ENCODE measurements around the gene HAT1.

HAT1 gene

GRCh38 chr2:171913517-171913916 is 8.7 kb upstream of the HAT1 start:
- POLR2A ChIA-PET, result no interaction called here
- H3K4me3 ChIP-seq (ENCODE audit: control insufficient read depth in 1 of 7, extremely low read depth in 1 of 7, insufficient read depth in 4 of 7, low read depth in 2 of 7, low read length in 6 of 7), result no peak overlapping the region
- H3K27me3 ChIP-seq (replicated peaks in 2 of 5; ENCODE audit: control insufficient read depth in 4 of 5, insufficient read depth in 5 of 5, low read length in 4 of 5), result no peaks in the 10 kb centered on the region
- H3K4me1 ChIP-seq (ENCODE audit: control extremely low read depth in 1 of 4, control insufficient read depth in 4 of 4, insufficient read depth in 4 of 4, low read length in 3 of 4), result no peaks in the 10 kb centered on the region
- CTCF ChIA-PET, result interaction anchor here (0.8 to 1.5 kb wide), 3 partner anchors 8 to 18 kb away, joined by 3 to 4 read pairs (median 3); partner anchors contain the start of gene HAT1
- 100% methylated on average over 1 of the region's 3 CpGs for WGBS (ENCODE audit: insufficient coverage)
- no peaks in the 10 kb centered on the region for H3K36me3 ChIP-seq (ENCODE audit: control insufficient read depth in 4 of 4, insufficient read depth in 4 of 4, low read length in 3 of 4)
- no peak overlapping the region for H3K27ac ChIP-seq (ENCODE audit: insufficient read depth in 1 of 2, low read depth in 1 of 2, low read length in 2 of 2, poor library complexity in 1 of 2, severe bottlenecking in 2 of 2)
- peaks cover 0 to 2% (median 0%) of the 10 kb centered on the region in 5 experiments for H3K9me3 ChIP-seq (ENCODE audit: control extremely low read depth in 1 of 5, control insufficient read depth in 4 of 5, insufficient read depth in 2 of 5, low read depth in 1 of 5, low read length in 4 of 5)
- no peak for DNase-seq

- no peak for DNase-seq
- ChIA-PET POLR2A (no interaction called here), CTCF (no interaction called here)
- H3K27me3 ChIP-seq (replicated peaks in 2 of 5; ENCODE audit: control insufficient read depth in 4 of 5, insufficient read depth in 5 of 5, low read length in 4 of 5), result no peaks in the 10 kb centered on the region
- WGBS (ENCODE audit: insufficient coverage), result 100% methylated on average over 1 of the region's 2 CpGs
- H3K27ac ChIP-seq (ENCODE audit: insufficient read depth in 1 of 2, low read depth in 1 of 2, low read length in 2 of 2, poor library complexity in 1 of 2, severe bottlenecking in 2 of 2), result no peak overlapping the region
- H3K4me1 ChIP-seq (ENCODE audit: control extremely low read depth in 1 of 4, control insufficient read depth in 4 of 4, insufficient read depth in 4 of 4, low read length in 3 of 4), result peaks cover 11 to 24% (median 20%) of the 10 kb centered on the region in 4 experiments
- H3K4me3 ChIP-seq (ENCODE audit: control insufficient read depth in 1 of 7, extremely low read depth in 1 of 7, insufficient read depth in 4 of 7, low read depth in 2 of 7, low read length in 6 of 7), result no peak overlapping the region
- no peaks in the 10 kb centered on the region for H3K9me3 ChIP-seq (ENCODE audit: control extremely low read depth in 1 of 5, control insufficient read depth in 4 of 5, insufficient read depth in 2 of 5, low read depth in 1 of 5, low read length in 4 of 5)
- H3K36me3 ChIP-seq (ENCODE audit: control insufficient read depth in 4 of 4, insufficient read depth in 4 of 4, low read length in 3 of 4), result no peaks in the 10 kb centered on the region
Measured at GRCh38 chr2:171919453-171919852, 2.8 kb upstream of the HAT1 start.

DNA sequence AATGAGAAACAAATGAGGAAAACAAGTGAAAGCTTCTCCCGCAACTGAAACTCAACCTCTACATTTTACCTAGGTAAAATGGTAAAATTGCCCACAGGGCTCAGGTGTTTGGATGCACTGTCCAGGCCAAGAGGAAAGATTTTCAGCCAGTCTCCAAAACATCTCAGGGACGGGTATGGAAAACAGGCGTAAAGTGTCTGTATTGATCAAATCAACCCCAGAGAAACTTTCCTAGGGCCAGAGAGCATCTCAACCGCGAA is 361 bp upstream of the HAT1 start:
- ChIA-PET CTCF (interaction anchor here (0.9 to 1.5 kb wide), 3 partner anchors 19 to 91 kb away, joined by 3 read pairs; partner anchors contain the start of gene SLC25A12), POLR2A (no interaction called here)
- 7% methylated on average over 3 of the region's 5 CpGs for WGBS (ENCODE audit: insufficient coverage)
- DNase-seq, result no peak
- peaks cover 0 to 7% (median 3%) of the 10 kb centered on the region in 4 experiments for H3K36me3 ChIP-seq (ENCODE audit: control insufficient read depth in 4 of 4, insufficient read depth in 4 of 4, low read length in 3 of 4)
- no peaks in the 10 kb centered on the region for H3K27me3 ChIP-seq (replicated peaks in 2 of 5; ENCODE audit: control insufficient read depth in 4 of 5, insufficient read depth in 5 of 5, low read length in 4 of 5)
- H3K9me3 ChIP-seq (ENCODE audit: control extremely low read depth in 1 of 5, control insufficient read depth in 4 of 5, insufficient read depth in 2 of 5, low read depth in 1 of 5, low read length in 4 of 5), result no peaks in the 10 kb centered on the region
- peaks cover 11 to 30% (median 22%) of the 10 kb centered on the region in 4 experiments for H3K4me1 ChIP-seq (ENCODE audit: control extremely low read depth in 1 of 4, control insufficient read depth in 4 of 4, insufficient read depth in 4 of 4, low read length in 3 of 4)
- peak overlapping the region; percentile 90 to 96 for H3K27ac ChIP-seq (ENCODE audit: insufficient read depth in 1 of 2, low read depth in 1 of 2, low read length in 2 of 2, poor library complexity in 1 of 2, severe bottlenecking in 2 of 2)
- peak overlapping the region; percentile 58 to 99 (median 90) for H3K4me3 ChIP-seq (ENCODE audit: control insufficient read depth in 1 of 7, extremely low read depth in 1 of 7, insufficient read depth in 4 of 7, low read depth in 2 of 7, low read length in 6 of 7)

DNA sequence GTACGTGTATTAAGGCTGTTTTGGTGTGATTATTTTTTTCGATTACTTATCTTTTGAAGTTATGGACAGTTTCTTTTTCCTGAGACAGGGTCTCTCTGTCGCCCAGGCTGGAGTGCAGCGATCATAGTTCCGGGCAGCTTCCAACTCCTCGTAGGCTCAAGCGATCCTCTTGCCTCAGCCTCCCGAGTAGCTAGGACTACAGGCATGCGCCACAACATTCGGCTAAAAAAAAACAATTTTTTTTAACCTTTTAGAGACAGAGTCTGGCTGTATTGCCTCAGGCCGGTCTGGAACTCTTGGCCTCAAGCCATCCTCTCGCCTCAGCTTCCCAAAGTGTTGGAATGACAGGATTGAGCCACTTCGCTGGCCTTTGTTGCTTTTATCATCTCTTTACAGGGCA is 945 bp downstream of the HAT1 start:
- Histone ChIP-seq H3K4me3 (ENCODE audit: control insufficient read depth in 1 of 7, extremely low read depth in 1 of 7, insufficient read depth in 4 of 7, low read depth in 2 of 7, low read length in 6 of 7) (peak overlapping the region in 6 of 7 experiments; percentile 80 to 99 (median 92)), H3K27me3 (replicated peaks in 2 of 5; ENCODE audit: control insufficient read depth in 4 of 5, insufficient read depth in 5 of 5, low read length in 4 of 5) (no peaks in the 10 kb centered on the region), H3K27ac (ENCODE audit: insufficient read depth in 1 of 2, low read depth in 1 of 2, low read length in 2 of 2, poor library complexity in 1 of 2, severe bottlenecking in 2 of 2) (peak overlapping the region; percentile 90 to 96), H3K9me3 (ENCODE audit: control extremely low read depth in 1 of 5, control insufficient read depth in 4 of 5, insufficient read depth in 2 of 5, low read depth in 1 of 5, low read length in 4 of 5) (no peaks in the 10 kb centered on the region), H3K36me3 (ENCODE audit: control insufficient read depth in 4 of 4, insufficient read depth in 4 of 4, low read length in 3 of 4) (peaks cover under 1 to 20% (median 10%) of the 10 kb centered on the region in 4 experiments), H3K4me1 (ENCODE audit: control extremely low read depth in 1 of 4, control insufficient read depth in 4 of 4, insufficient read depth in 4 of 4, low read length in 3 of 4) (peaks cover 11 to 30% (median 22%) of the 10 kb centered on the region in 4 experiments)
- ChIA-PET POLR2A (no interaction called here), CTCF (interaction anchor here (0.9 to 1.9 kb wide), 4 partner anchors 9 to 183 kb away, joined by 3 to 6 read pairs (median 4); no protein-coding TSS in a partner anchor)
- 66% methylated on average over 12 of the region's 13 CpGs for WGBS (ENCODE audit: insufficient coverage)
- DNase-seq, result no peak

- WGBS (ENCODE audit: insufficient coverage), result 100% methylated on average over 6 of the region's 17 CpGs
- peaks cover 2 to 30% (median 17%) of the 10 kb centered on the region in 4 experiments for H3K36me3 ChIP-seq (ENCODE audit: control insufficient read depth in 4 of 4, insufficient read depth in 4 of 4, low read length in 3 of 4)
- H3K27ac ChIP-seq (ENCODE audit: insufficient read depth in 1 of 2, low read depth in 1 of 2, low read length in 2 of 2, poor library complexity in 1 of 2, severe bottlenecking in 2 of 2), result peak overlapping the region; percentile 65 to 96
- peaks cover 11 to 30% (median 22%) of the 10 kb centered on the region in 4 experiments for H3K4me1 ChIP-seq (ENCODE audit: control extremely low read depth in 1 of 4, control insufficient read depth in 4 of 4, insufficient read depth in 4 of 4, low read length in 3 of 4)
- CTCF ChIA-PET, result interaction anchor here (1.9 kb wide), 1 partner anchor 9 kb away, joined by 6 read pairs; no protein-coding TSS in a partner anchor
- H3K27me3 ChIP-seq (replicated peaks in 2 of 5; ENCODE audit: control insufficient read depth in 4 of 5, insufficient read depth in 5 of 5, low read length in 4 of 5), result no peaks in the 10 kb centered on the region
- POLR2A ChIA-PET, result no interaction called here
- H3K9me3 ChIP-seq (ENCODE audit: control extremely low read depth in 1 of 5, control insufficient read depth in 4 of 5, insufficient read depth in 2 of 5, low read depth in 1 of 5, low read length in 4 of 5), result no peaks in the 10 kb centered on the region
- peak overlapping the region in 3 of 7 experiments; percentile 39 to 99 (median 95) for H3K4me3 ChIP-seq (ENCODE audit: control insufficient read depth in 1 of 7, extremely low read depth in 1 of 7, insufficient read depth in 4 of 7, low read depth in 2 of 7, low read length in 6 of 7)
- peak; percentile 19 to 40 (median 34) for DNase-seq
Measured at GRCh38 chr2:171924170-171924942, 2.1 kb downstream of the HAT1 start.

DNA sequence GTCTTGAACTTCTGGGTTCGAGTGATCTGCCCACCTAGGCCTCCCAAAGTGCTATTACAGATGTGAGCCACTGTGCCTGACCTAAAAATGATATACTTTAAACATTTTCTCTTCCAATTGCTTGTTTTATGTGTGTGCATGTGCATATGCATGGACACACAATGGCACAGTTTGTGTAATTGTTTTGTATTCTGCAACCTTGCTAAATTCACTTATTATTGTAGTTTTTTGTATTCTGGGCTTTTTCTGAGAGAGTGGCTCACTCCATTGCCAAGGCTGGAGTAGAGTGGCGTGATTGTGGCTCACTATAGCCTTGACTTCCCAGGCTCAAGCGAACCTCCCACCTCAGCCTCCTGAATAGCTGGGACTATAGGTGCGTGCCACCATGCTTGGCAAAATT is 8.1 kb downstream of the HAT1 start:
- H3K27ac ChIP-seq (ENCODE audit: insufficient read depth in 1 of 2, low read depth in 1 of 2, low read length in 2 of 2, poor library complexity in 1 of 2, severe bottlenecking in 2 of 2), result no peak overlapping the region
- WGBS (ENCODE audit: insufficient coverage), result 100% methylated on average over 1 of the region's 4 CpGs
- POLR2A ChIA-PET, result no interaction called here
- H3K4me1 ChIP-seq (ENCODE audit: control extremely low read depth in 1 of 4, control insufficient read depth in 4 of 4, insufficient read depth in 4 of 4, low read length in 3 of 4), result no peaks in the 10 kb centered on the region
- no peaks in the 10 kb centered on the region for H3K27me3 ChIP-seq (replicated peaks in 2 of 5; ENCODE audit: control insufficient read depth in 4 of 5, insufficient read depth in 5 of 5, low read length in 4 of 5)
- H3K4me3 ChIP-seq (ENCODE audit: control insufficient read depth in 1 of 7, extremely low read depth in 1 of 7, insufficient read depth in 4 of 7, low read depth in 2 of 7, low read length in 6 of 7), result no peak overlapping the region
- peaks cover 0 to 2% (median 0%) of the 10 kb centered on the region in 5 experiments for H3K9me3 ChIP-seq (ENCODE audit: control extremely low read depth in 1 of 5, control insufficient read depth in 4 of 5, insufficient read depth in 2 of 5, low read depth in 1 of 5, low read length in 4 of 5)
- DNase-seq, result no peak
- peaks cover 17 to 56% (median 36%) of the 10 kb centered on the region in 4 experiments for H3K36me3 ChIP-seq (ENCODE audit: control insufficient read depth in 4 of 4, insufficient read depth in 4 of 4, low read length in 3 of 4)
- CTCF ChIA-PET, result no interaction called here

DNA sequence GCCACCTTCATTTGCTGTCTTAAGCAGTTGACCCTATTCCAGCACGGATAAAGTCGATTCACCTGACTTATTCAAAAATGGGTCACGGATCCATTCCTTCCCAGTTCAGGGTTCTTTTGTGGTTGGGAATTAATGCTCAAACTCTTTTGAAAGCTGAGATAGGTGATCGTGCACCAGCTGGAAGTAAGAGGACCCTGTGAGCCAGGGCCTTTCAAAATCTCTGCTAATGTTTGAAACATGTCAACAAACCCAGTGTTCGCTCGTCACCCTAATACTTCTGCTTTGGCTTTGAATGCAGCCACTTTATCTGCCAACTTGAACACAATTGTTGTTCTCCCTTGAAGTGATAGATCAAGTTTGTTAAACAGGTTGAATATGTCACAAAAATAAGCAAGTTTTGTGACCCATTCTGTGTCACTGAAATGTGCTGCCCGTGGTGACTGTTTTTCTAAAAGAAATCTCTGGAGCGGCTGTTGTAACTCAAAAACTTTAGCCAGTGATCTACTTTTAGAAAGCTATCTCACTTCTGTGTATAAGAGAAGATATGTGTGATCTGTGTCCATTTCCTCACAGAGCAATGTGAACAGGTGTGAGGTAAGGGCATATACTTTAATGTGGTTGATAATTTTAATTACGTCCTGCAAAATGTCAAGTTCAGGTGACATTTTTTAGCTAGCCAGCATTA is 16.9 kb downstream of the HAT1 start:
- DNase-seq, result no peak
- H3K9me3 ChIP-seq (ENCODE audit: control extremely low read depth in 1 of 5, control insufficient read depth in 4 of 5, insufficient read depth in 2 of 5, low read depth in 1 of 5, low read length in 4 of 5), result peaks cover 0 to 7% (median 0%) of the 10 kb centered on the region in 5 experiments
- POLR2A ChIA-PET, result no interaction called here
- no peaks in the 10 kb centered on the region for H3K27me3 ChIP-seq (replicated peaks in 2 of 5; ENCODE audit: control insufficient read depth in 4 of 5, insufficient read depth in 5 of 5, low read length in 4 of 5)
- H3K4me1 ChIP-seq (ENCODE audit: control extremely low read depth in 1 of 4, control insufficient read depth in 4 of 4, insufficient read depth in 4 of 4, low read length in 3 of 4), result peaks cover 0 to 9% (median 0%) of the 10 kb centered on the region in 4 experiments
- CTCF ChIA-PET, result interaction anchor here (1.2 kb wide), 1 partner anchor 30 kb away, joined by 3 read pairs; no protein-coding TSS in a partner anchor
- H3K27ac ChIP-seq (ENCODE audit: insufficient read depth in 1 of 2, low read depth in 1 of 2, low read length in 2 of 2, poor library complexity in 1 of 2, severe bottlenecking in 2 of 2), result no peak overlapping the region
- H3K36me3 ChIP-seq (ENCODE audit: control insufficient read depth in 4 of 4, insufficient read depth in 4 of 4, low read length in 3 of 4), result peaks cover 1 to 10% (median 9%) of the 10 kb centered on the region in 4 experiments
- H3K4me3 ChIP-seq (ENCODE audit: control insufficient read depth in 1 of 7, extremely low read depth in 1 of 7, insufficient read depth in 4 of 7, low read depth in 2 of 7, low read length in 6 of 7), result no peak overlapping the region
- WGBS (ENCODE audit: insufficient coverage), result 97% methylated on average over 8 of the region's 9 CpGs

All from common myeloid progenitor, CD34-positive (primary cell).